Measurements from ENCODE around the gene FAS.

The FAS gene

GRCh38 chr10:88979153-88979562 is 11.4 kb upstream of the FAS start:
- no peak for TF ChIP-seq CTCF (IDR thresholded peaks at IDR 0.05)
- DNase-seq (ENCODE audit: low spot score), result no peak
- H3K27ac ChIP-seq, result peak overlapping the region; percentile 76 to 92
- H3K4me3 ChIP-seq, result peak overlapping the region; percentile 28

- Histone ChIP-seq H3K4me3 (peak overlapping the region; percentile 28), H3K27ac (peak overlapping the region; percentile 76 to 92)
- no peak for TF ChIP-seq CTCF (IDR thresholded peaks at IDR 0.05)
- DNase-seq (ENCODE audit: low spot score), result no peak
Measured at GRCh38 chr10:88979603-88980002, 11.0 kb upstream of the FAS start.

GRCh38 chr10:88980247-88980646 is 10.4 kb upstream of the FAS start:
- TF ChIP-seq CTCF (IDR thresholded peaks at IDR 0.05), result no peak
- Histone ChIP-seq H3K27ac (peak overlapping the region; percentile 76 to 92), H3K4me3 (peak overlapping the region; percentile 21)
- DNase-seq (ENCODE audit: low spot score), result no peak

GRCh38 chr10:88980800-88981199 is 9.8 kb upstream of the FAS start:
- TF ChIP-seq CTCF (IDR thresholded peaks at IDR 0.05), result no peak
- no peak for DNase-seq (ENCODE audit: low spot score)
- Histone ChIP-seq H3K4me3 (peak overlapping the region; percentile 41), H3K27ac (peak overlapping the region; percentile 76 to 92)

GRCh38 chr10:88981435-88981834 is 9.2 kb upstream of the FAS start:
- peak overlapping the region; percentile 76 to 92 for H3K27ac ChIP-seq
- no peak overlapping the region for H3K4me3 ChIP-seq
- DNase-seq (ENCODE audit: low spot score), result no peak
- TF ChIP-seq CTCF (IDR thresholded peaks at IDR 0.05), result no peak

GRCh38 chr10:88982366-88982765 is 8.2 kb upstream of the FAS start:
- peak overlapping the region; percentile 76 to 92 for H3K27ac ChIP-seq

More at GRCh38 chr10:88982366-88982765, 8.2 kb upstream of the FAS start:
- peak overlapping the region; percentile 50 for H3K4me3 ChIP-seq
- TF ChIP-seq CTCF (IDR thresholded peaks at IDR 0.05), result no peak
- DNase-seq (ENCODE audit: low spot score), result no peak

Measured in coronary artery (tissue), 2 donors.